Activated CD4-positive, alpha-beta T cell treated with anti-CD3 and anti-CD28 coated beads, Interleukin-2, amount 10 ng/mL, durations not matched to agents 7 days and 5 days (primary cell): ENCODE data around the gene STRADA. TPM values are rescaled to one million over a fixed set of nuclear protein-coding genes. Genes with fewer than 3 reads are reported as not detected.

Experiments
- CTCF ChIA-PET: fragments of 350-600 bp; sonication (Branson Sonifier 250); formaldehyde crosslinking; loops from one replicate; lab custom pipeline; 2021; ENCODE audit warnings: antibody characterized with exemption; lab: Charles Lee
- POLR2A ChIA-PET: fragments of 350-600 bp; sonication (Branson Sonifier 250); formaldehyde crosslinking; loops from one replicate; lab custom pipeline; 2021; ENCODE audit warnings: antibody characterized with exemption; lab: Charles Lee
- DNase-seq: peaks from one replicate; pipeline ENCODE4 v3.0.0-alpha.2; 2020
- H3K27ac Mint-ChIP-seq: one replicate; pipeline ENCODE4 v1.8.0; 2021; ENCODE audit warnings: mild to moderate bottlenecking, moderate library complexity, mixed read lengths
- H3K27me3 Mint-ChIP-seq: one replicate; pipeline ENCODE4 v1.8.0; 2021; ENCODE audit warnings: mixed read lengths
- H3K36me3 Mint-ChIP-seq: one replicate; pipeline ENCODE4 v1.8.0; 2021; ENCODE audit warnings: low read depth, mixed read lengths
- H3K4me1 Mint-ChIP-seq: one replicate; pipeline ENCODE4 v1.8.0; 2021; ENCODE audit warnings: mixed read lengths
- H3K4me3 Mint-ChIP-seq: one replicate; pipeline ENCODE4 v1.8.0; 2021; ENCODE audit warnings: mild to moderate bottlenecking, moderate library complexity, mixed read lengths
- H3K9me3 Mint-ChIP-seq: one replicate; pipeline ENCODE4 v1.8.0; 2021; ENCODE audit warnings: mixed read lengths
- total RNA-seq, 2 experiments: library from RNA; stranded (reverse); gene quantifications; one replicate each; pipeline ENCODE4 v1.2.3, GENCODE V29; 2021

Gene STRADA
- total RNA-seq, 2 experiments from 2014 or later: 46.8 to 49.0 TPM

- no peak overlapping the region for H3K27ac Mint-ChIP-seq
- POLR2A ChIA-PET: no interaction called here
- H3K4me3 Mint-ChIP-seq: no peak overlapping the region
Measured at GRCh38 chr17:63692195-63692816, 49.3 kb downstream of the STRADA start.

DNA sequence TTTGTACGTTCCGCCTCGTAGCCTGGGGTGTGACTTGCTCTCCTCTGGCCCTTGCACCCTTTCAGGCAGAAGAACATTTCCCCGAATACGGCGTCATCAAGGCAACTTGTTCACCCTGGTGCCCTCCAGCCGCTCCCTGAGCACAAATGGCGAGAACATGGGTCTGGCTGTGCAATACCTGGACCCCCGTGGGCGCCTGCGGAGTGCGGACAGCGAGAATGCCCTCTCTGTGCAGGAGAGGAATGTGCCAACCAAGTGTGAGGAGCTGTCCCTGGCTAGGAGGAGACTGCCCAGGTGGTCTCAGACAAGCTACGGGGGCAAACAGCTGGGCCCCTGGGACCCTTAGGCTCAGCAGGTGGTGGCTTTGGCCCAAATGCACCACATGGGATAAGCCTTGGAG is 52.1 kb downstream of the STRADA start:
- H3K27me3 Mint-ChIP-seq: no peaks in the 10 kb centered on the region
- no peak overlapping the region for H3K4me3 Mint-ChIP-seq
- H3K27ac Mint-ChIP-seq: no peak overlapping the region
- H3K9me3 Mint-ChIP-seq: no peaks in the 10 kb centered on the region
- ChIA-PET CTCF (interaction anchor here (1.2 to 1.5 kb wide), 2 partner anchors 25 to 159 kb away, joined by 4 read pairs; no protein-coding TSS in a partner anchor), POLR2A (no interaction called here)
- DNase-seq: no peak
- H3K36me3 Mint-ChIP-seq: peaks cover 33% of the 10 kb centered on the region
- peaks cover 3% of the 10 kb centered on the region for H3K4me1 Mint-ChIP-seq

More at GRCh38 chr17:63692195-63692816, 49.3 kb downstream of the STRADA start:
- no peak for DNase-seq
- Mint-ChIP-seq H3K27me3 (no peaks in the 10 kb centered on the region), H3K4me1 (peaks cover 28% of the 10 kb centered on the region), H3K36me3 (peaks cover 52% of the 10 kb centered on the region), H3K9me3 (no peaks in the 10 kb centered on the region)
- CTCF ChIA-PET: no interaction called here

DNA sequence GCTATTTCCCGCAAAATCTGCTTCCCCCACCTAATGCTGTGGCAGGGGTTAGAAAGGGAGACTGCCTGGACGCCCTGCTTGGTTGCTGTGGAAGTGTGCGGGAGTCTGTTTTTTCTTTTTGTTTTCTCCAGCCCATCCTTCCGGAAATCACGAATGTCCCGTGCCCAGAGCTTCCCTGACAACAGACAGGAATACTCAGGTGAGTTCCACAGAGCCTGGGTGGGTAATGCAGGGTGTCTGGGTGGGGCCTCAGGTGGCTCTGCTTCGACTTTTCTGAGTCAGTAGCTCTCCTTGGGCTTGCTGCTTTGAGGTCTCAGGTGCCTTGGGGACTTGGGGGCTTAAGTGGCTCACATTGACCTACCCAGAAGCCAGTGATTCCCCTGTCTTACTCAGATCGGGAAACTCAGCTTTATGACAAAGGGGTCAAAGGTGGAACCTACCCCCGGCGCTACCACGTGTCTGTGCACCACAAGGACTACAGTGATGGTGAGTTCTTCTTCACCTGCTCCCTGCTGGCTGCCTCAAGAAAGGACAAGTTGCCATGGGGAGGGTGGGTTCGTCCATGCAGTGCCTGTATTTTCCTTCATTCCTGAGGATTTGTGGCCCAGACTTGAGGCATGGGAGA is 53.1 kb downstream of the STRADA start:
- H3K4me3 Mint-ChIP-seq: no peak overlapping the region
- ChIA-PET CTCF (interaction anchor here (0.6 to 1.6 kb wide), 2 partner anchors 14 to 254 kb away, joined by 3 to 8 read pairs; no protein-coding TSS in a partner anchor), POLR2A (no interaction called here)
- no peak for DNase-seq
- H3K36me3 Mint-ChIP-seq: peaks cover 31% of the 10 kb centered on the region
- H3K9me3 Mint-ChIP-seq: no peaks in the 10 kb centered on the region
- no peaks in the 10 kb centered on the region for H3K27me3 Mint-ChIP-seq
- no peak overlapping the region for H3K27ac Mint-ChIP-seq
- peaks cover 3% of the 10 kb centered on the region for H3K4me1 Mint-ChIP-seq

GRCh38 chr17:63686138-63686685 is 55.4 kb downstream of the STRADA start:
- Mint-ChIP-seq H3K36me3 (peaks cover 37% of the 10 kb centered on the region), H3K4me3 (no peak overlapping the region), H3K27me3 (no peaks in the 10 kb centered on the region), H3K9me3 (no peaks in the 10 kb centered on the region), H3K27ac (no peak overlapping the region), H3K4me1 (no peaks in the 10 kb centered on the region)
- POLR2A ChIA-PET: no interaction called here
- CTCF ChIA-PET: interaction anchor here (1.2 kb wide), 1 partner anchor 10 kb away, joined by 4 read pairs; no protein-coding TSS in a partner anchor
- no peak for DNase-seq

DNA sequence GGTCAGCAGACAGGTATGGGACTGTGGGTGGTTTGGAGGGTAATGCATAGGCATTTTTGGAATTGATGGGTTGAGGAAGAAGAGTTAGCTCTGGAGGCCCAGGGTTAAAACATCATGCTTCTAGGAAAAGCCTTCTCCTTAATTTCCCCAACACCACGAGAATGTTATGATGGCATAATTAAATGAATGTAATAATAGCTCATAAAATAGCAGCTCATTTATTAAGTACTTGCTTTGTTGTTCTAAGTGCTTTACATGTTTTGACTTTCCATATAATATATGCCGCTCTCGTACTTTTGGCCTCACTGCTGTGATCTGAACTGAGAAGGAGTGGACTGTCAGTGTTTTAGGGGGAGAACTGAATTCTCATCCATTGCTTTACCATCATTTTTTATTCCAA is 56.0 kb downstream of the STRADA start:
- Mint-ChIP-seq H3K27ac (no peak overlapping the region), H3K9me3 (no peaks in the 10 kb centered on the region), H3K36me3 (peaks cover 34% of the 10 kb centered on the region), H3K4me1 (no peaks in the 10 kb centered on the region), H3K4me3 (no peak overlapping the region), H3K27me3 (no peaks in the 10 kb centered on the region)
- CTCF ChIA-PET: interaction anchor here (1.2 kb wide), 1 partner anchor 11 kb away, joined by 4 read pairs; no protein-coding TSS in a partner anchor
- POLR2A ChIA-PET: no interaction called here
- no peak for DNase-seq

DNA sequence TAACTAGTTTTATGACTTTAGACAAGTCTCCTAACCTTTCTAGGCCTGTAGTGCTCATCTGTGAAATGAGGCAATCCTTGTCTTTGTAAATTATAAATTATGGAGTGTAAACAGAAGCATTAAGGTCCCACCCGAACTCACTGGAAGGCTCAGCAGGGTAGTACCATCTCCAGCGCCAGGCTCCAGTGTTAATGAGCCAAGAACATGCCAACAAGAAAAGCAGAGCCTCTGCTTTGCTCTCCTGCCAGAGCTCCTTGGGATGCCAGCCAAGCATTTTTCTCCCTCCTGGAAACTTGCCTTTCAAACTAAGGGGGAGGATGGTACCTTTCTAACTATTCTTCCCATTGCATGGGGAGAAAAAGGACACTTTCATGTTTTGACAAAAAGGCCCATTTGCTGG is 56.6 kb downstream of the STRADA start:
- DNase-seq: no peak
- Mint-ChIP-seq H3K27ac (no peak overlapping the region), H3K27me3 (no peaks in the 10 kb centered on the region), H3K36me3 (peaks cover 33% of the 10 kb centered on the region), H3K4me1 (no peaks in the 10 kb centered on the region), H3K9me3 (no peaks in the 10 kb centered on the region), H3K4me3 (no peak overlapping the region)
- ChIA-PET CTCF (interaction anchor here (1.2 kb wide), 1 partner anchor 11 kb away, joined by 4 read pairs; no protein-coding TSS in a partner anchor), POLR2A (no interaction called here)

DNA sequence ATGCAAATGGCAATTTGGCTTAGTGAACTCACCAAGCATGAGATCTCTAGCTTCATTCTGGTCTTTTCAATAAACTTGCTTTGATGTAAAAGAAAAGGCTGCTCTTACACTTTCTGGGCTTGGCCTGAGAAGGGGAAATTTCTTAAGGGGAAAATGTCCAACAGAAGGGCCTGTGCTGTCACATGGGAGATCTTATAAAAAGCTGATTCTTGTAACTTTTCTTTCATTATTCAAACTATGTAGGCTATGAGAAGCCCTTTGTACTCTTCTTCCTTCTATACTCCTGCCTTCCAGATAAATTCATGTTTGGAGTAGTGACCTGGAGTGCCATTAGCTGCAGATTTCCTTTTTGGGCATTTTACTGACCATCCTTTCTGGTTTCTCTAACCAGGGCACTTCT is 58.6 kb downstream of the STRADA start:
- no peaks in the 10 kb centered on the region for H3K27me3 Mint-ChIP-seq

DNA sequence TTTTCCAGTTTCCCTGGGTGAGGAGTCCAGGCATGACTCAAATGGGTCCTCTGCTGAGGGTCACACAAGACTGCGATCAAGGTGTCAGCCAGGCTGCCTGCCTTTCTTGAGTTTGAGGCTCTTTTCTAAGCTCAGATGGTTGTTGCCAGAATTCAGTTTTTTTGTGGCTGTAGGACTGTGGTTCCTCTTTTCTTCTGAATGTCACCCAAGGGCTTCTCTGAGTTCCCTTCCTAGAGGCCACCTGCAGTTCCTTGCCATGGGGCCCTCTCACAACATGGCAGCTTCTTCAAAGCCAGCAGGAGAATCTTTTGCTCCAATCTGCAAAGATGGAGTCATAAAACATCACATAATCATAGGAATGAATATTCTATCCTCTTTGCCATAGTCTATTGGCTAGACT is 59.2 kb downstream of the STRADA start:
- Mint-ChIP-seq H3K36me3 (peaks cover 34% of the 10 kb centered on the region), H3K27ac (no peak overlapping the region)

More for the DNA sequence above, 58.6 kb downstream of the STRADA start:
- H3K4me3 Mint-ChIP-seq: no peak overlapping the region
- no peak for DNase-seq
- no peaks in the 10 kb centered on the region for H3K4me1 Mint-ChIP-seq
- ChIA-PET POLR2A (no interaction called here), CTCF (interaction anchor here (0.6 to 1.4 kb wide), 4 partner anchors 14 to 506 kb away, joined by 3 to 4 read pairs (median 3); no protein-coding TSS in a partner anchor)
- H3K27ac Mint-ChIP-seq: no peak overlapping the region
- no peaks in the 10 kb centered on the region for H3K9me3 Mint-ChIP-seq
- peaks cover 33% of the 10 kb centered on the region for H3K36me3 Mint-ChIP-seq

GRCh38 chr17:63681530-63681929 is 60.1 kb downstream of the STRADA start:
- H3K27me3 Mint-ChIP-seq: no peaks in the 10 kb centered on the region
- H3K9me3 Mint-ChIP-seq: no peaks in the 10 kb centered on the region
- DNase-seq: no peak
- ChIA-PET CTCF (interaction anchor here (0.5 kb wide), 1 partner anchor 73 kb away, joined by 3 read pairs; no protein-coding TSS in a partner anchor), POLR2A (interaction anchor here (0.5 kb wide), 1 partner anchor 26 kb away, joined by 3 read pairs; no protein-coding TSS in a partner anchor)
- H3K4me1 Mint-ChIP-seq: no peaks in the 10 kb centered on the region
- peaks cover 38% of the 10 kb centered on the region for H3K36me3 Mint-ChIP-seq
- no peak overlapping the region for H3K4me3 Mint-ChIP-seq
- no peak overlapping the region for H3K27ac Mint-ChIP-seq

More for the DNA sequence above, 59.2 kb downstream of the STRADA start:
- CTCF ChIA-PET: interaction anchor here (0.5 to 1.4 kb wide), 4 partner anchors 15 to 506 kb away, joined by 3 to 4 read pairs (median 3); no protein-coding TSS in a partner anchor
- Mint-ChIP-seq H3K4me1 (no peaks in the 10 kb centered on the region), H3K27me3 (no peaks in the 10 kb centered on the region), H3K9me3 (no peaks in the 10 kb centered on the region), H3K4me3 (no peak overlapping the region)
- POLR2A ChIA-PET: interaction anchor here (0.5 kb wide), 1 partner anchor 27 kb away, joined by 3 read pairs; no protein-coding TSS in a partner anchor
- no peak for DNase-seq

- no peak overlapping the region for H3K27ac Mint-ChIP-seq
- CTCF ChIA-PET: interaction anchor here (1.1 kb wide), 1 partner anchor 10 kb away, joined by 3 read pairs; no protein-coding TSS in a partner anchor
- POLR2A ChIA-PET: no interaction called here
Measured at GRCh38 chr17:63680700-63681099, 60.9 kb downstream of the STRADA start.

GRCh38 chr17:63679214-63679613 is 62.4 kb downstream of the STRADA start:
- H3K4me1 Mint-ChIP-seq: peaks cover 3% of the 10 kb centered on the region
- no peak overlapping the region for H3K27ac Mint-ChIP-seq
- peaks cover 38% of the 10 kb centered on the region for H3K36me3 Mint-ChIP-seq
- ChIA-PET POLR2A (no interaction called here), CTCF (interaction anchor here (0.6 to 1.9 kb wide), 3 partner anchors 17 to 164 kb away, joined by 3 to 10 read pairs (median 3); no protein-coding TSS in a partner anchor)
- DNase-seq: no peak
- no peaks in the 10 kb centered on the region for H3K27me3 Mint-ChIP-seq
- H3K9me3 Mint-ChIP-seq: no peaks in the 10 kb centered on the region
- H3K4me3 Mint-ChIP-seq: no peak overlapping the region

More at GRCh38 chr17:63680700-63681099, 60.9 kb downstream of the STRADA start:
- DNase-seq: no peak
- Mint-ChIP-seq H3K36me3 (peaks cover 37% of the 10 kb centered on the region), H3K27me3 (no peaks in the 10 kb centered on the region), H3K4me1 (no peaks in the 10 kb centered on the region), H3K4me3 (no peak overlapping the region), H3K9me3 (no peaks in the 10 kb centered on the region)

- POLR2A ChIA-PET: no interaction called here
- DNase-seq: no peak
- H3K27ac Mint-ChIP-seq: peak overlapping the region; percentile 58
Measured at GRCh38 chr17:63676584-63676983, 65.0 kb downstream of the STRADA start.

More at GRCh38 chr17:63676584-63676983, 65.0 kb downstream of the STRADA start:
- CTCF ChIA-PET: interaction anchor here (1.0 to 1.4 kb wide), 4 partner anchors 12 to 80 kb away, joined by 3 to 4 read pairs (median 4); no protein-coding TSS in a partner anchor
- Mint-ChIP-seq H3K9me3 (no peaks in the 10 kb centered on the region), H3K36me3 (peaks cover 32% of the 10 kb centered on the region), H3K27me3 (no peaks in the 10 kb centered on the region), H3K4me3 (no peak overlapping the region), H3K4me1 (peaks cover 3% of the 10 kb centered on the region)
